ENCODE measurements around the gene KRTAP10-1. TPM values are rescaled to one million over a fixed set of nuclear protein-coding genes. Genes with fewer than 3 reads are reported as not detected.
"Not testable (repeated sequence)": the region's sequence is repeated elsewhere in the genome, so short reads cannot be mapped to it uniquely, and the experiment has no call there.

Gene KRTAP10-1
- total and polyA plus RNA-seq, 2 donors from 2014 or later = not detected

DNA sequence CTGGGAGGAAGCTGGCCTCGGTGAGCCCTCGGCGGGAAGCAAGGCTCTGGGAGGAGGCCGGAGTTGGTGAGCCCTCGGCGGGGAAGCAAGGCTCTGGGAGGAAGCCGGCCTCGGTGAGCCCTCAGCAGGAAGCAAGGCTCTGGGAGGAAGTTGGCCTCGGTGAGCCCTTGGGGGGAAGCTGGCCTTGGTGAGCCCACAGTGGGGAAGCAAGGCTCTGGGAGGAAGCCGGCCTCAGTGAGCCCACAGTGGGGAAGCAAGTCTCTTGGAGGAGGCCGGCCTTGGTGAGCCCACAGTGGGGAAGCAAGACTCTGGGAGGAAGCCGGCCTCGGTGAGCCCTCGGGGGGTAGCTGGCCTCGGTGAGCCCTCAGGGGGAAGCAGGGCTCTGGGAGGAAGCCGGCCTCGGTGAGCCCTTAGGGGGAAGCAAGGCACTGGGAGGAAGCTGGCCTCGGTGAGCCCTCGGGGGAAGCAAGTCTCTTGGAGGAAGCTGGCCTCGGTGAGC, 36.0 kb downstream of the KRTAP10-1 start:
- Histone ChIP-seq H3K27me3 (ENCODE audit: control insufficient read depth, insufficient read depth, low read length) (no peaks in the 10 kb centered on the region), H3K4me1 (ENCODE audit: control insufficient read depth in 2 of 3, insufficient read depth in 2 of 3, low read depth in 1 of 3, low read length in 3 of 3) (no peaks in the 10 kb centered on the region), H3K9me3 (ENCODE audit: control insufficient read depth in 2 of 3, insufficient read depth in 1 of 3, low read length in 3 of 3) (no peaks in the 10 kb centered on the region), H3K9ac (ENCODE audit: low read length in 3 of 3) (no peak overlapping the region), H3K36me3 (ENCODE audit: control insufficient read depth in 2 of 3, insufficient read depth in 3 of 3, low read length in 3 of 3) (no peaks in the 10 kb centered on the region), H3K4me3 (ENCODE audit: low read length in 3 of 3) (no peak overlapping the region), H3K27ac (ENCODE audit: low read depth in 2 of 2, low read length in 2 of 2) (no peak overlapping the region)
- TF ChIP-seq, protein P1, sequence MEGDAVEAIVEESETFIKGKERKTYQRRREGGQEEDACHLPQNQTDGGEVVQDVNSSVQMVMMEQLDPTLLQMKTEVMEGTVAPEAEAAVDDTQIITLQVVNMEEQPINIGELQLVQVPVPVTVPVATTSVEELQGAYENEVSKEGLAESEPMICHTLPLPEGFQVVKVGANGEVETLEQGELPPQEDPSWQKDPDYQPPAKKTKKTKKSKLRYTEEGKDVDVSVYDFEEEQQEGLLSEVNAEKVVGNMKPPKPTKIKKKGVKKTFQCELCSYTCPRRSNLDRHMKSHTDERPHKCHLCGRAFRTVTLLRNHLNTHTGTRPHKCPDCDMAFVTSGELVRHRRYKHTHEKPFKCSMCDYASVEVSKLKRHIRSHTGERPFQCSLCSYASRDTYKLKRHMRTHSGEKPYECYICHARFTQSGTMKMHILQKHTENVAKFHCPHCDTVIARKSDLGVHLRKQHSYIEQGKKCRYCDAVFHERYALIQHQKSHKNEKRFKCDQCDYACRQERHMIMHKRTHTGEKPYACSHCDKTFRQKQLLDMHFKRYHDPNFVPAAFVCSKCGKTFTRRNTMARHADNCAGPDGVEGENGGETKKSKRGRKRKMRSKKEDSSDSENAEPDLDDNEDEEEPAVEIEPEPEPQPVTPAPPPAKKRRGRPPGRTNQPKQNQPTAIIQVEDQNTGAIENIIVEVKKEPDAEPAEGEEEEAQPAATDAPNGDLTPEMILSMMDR (IDR thresholded peaks at IDR 0.05; ENCODE audit: borderline replicate concordance, extremely low read depth, insufficient read depth) = no peak
- peak in 1 of 5 donors; percentile 67 for DNase-seq
- no peak for FAIRE-seq
- intact Hi-C loops (cut with DNase I) = no loop called here

- H3K36me3 ChIP-seq (ENCODE audit: control insufficient read depth in 2 of 3, insufficient read depth in 3 of 3, low read length in 3 of 3); H3K4me1 ChIP-seq (ENCODE audit: control insufficient read depth in 2 of 3, insufficient read depth in 2 of 3, low read depth in 1 of 3, low read length in 3 of 3); FAIRE-seq; H3K27me3 ChIP-seq (ENCODE audit: control insufficient read depth, insufficient read depth, low read length); H3K9ac ChIP-seq (ENCODE audit: low read length in 3 of 3); H3K27ac ChIP-seq (ENCODE audit: low read depth in 2 of 2, low read length in 2 of 2); intact Hi-C loops (cut with DNase I); H3K4me3 ChIP-seq (ENCODE audit: low read length in 3 of 3); H3K9me3 ChIP-seq (ENCODE audit: control insufficient read depth in 2 of 3, insufficient read depth in 1 of 3, low read length in 3 of 3): not testable (repeated sequence)
- peak in 1 of 5 donors; percentile 51 for DNase-seq
Measured at GRCh38 chr21:44503006-44503889, 36.7 kb downstream of the KRTAP10-1 start.

- Histone ChIP-seq H3K4me1 (ENCODE audit: control insufficient read depth in 2 of 3, insufficient read depth in 2 of 3, low read depth in 1 of 3, low read length in 3 of 3) (no peaks in the 10 kb centered on the region), H3K27ac (ENCODE audit: low read depth in 2 of 2, low read length in 2 of 2) (no peak overlapping the region), H3K4me3 (ENCODE audit: low read length in 3 of 3) (no peak overlapping the region), H3K9ac (ENCODE audit: low read length in 3 of 3) (no peak overlapping the region), H3K27me3 (ENCODE audit: control insufficient read depth, insufficient read depth, low read length) (no peaks in the 10 kb centered on the region), H3K36me3 (ENCODE audit: control insufficient read depth in 2 of 3, insufficient read depth in 3 of 3, low read length in 3 of 3) (no peaks in the 10 kb centered on the region), H3K9me3 (ENCODE audit: control insufficient read depth in 2 of 3, insufficient read depth in 1 of 3, low read length in 3 of 3) (no peaks in the 10 kb centered on the region)
- TF ChIP-seq, protein P1 (IDR thresholded peaks at IDR 0.05; ENCODE audit: borderline replicate concordance, extremely low read depth, insufficient read depth) = no peak
- peak in 1 of 5 donors; percentile 51 for DNase-seq
- FAIRE-seq = no peak
- intact Hi-C loops (cut with DNase I) = no loop called here
Measured at GRCh38 chr21:44502171-44502958, 37.6 kb downstream of the KRTAP10-1 start.

DNA sequence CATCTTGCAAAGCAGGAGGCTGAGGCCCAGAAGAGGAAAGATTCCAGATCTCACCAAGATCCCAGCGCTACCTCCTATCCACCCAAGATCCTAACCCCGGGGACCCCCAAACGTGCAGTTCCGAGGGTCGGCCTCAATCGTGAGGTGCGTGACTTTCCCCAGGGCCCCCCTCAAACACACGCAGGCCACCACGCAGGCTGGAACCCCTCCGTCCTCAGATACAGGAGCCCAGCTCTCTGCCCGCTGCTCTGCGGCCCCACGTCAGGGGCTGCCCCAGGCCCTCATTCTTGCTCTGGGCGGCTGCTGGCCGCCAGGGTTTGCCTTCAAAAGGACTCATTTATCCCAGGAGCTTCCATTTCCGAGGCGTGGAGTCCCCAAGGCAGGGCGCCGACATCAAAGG, 39.9 kb downstream of the KRTAP10-1 start:
- no peaks in the 10 kb centered on the region for H3K4me1 ChIP-seq (ENCODE audit: control insufficient read depth in 2 of 3, insufficient read depth in 2 of 3, low read depth in 1 of 3, low read length in 3 of 3)
- DNase-seq (peak in 1 of 5 donors; percentile 48), FAIRE-seq (no peak)
- TF ChIP-seq, protein P1 (IDR thresholded peaks at IDR 0.05; ENCODE audit: borderline replicate concordance, extremely low read depth, insufficient read depth) = no peak
- no peak overlapping the region for H3K27ac ChIP-seq (ENCODE audit: low read depth in 2 of 2, low read length in 2 of 2)
- H3K9ac ChIP-seq (ENCODE audit: low read length in 3 of 3) = no peak overlapping the region
- H3K36me3 ChIP-seq (ENCODE audit: control insufficient read depth in 2 of 3, insufficient read depth in 3 of 3, low read length in 3 of 3) = no peaks in the 10 kb centered on the region
- H3K27me3 ChIP-seq (ENCODE audit: control insufficient read depth, insufficient read depth, low read length) = no peaks in the 10 kb centered on the region
- H3K4me3 ChIP-seq (ENCODE audit: low read length in 3 of 3) = no peak overlapping the region
- no peaks in the 10 kb centered on the region for H3K9me3 ChIP-seq (ENCODE audit: control insufficient read depth in 2 of 3, insufficient read depth in 1 of 3, low read length in 3 of 3)
- intact Hi-C loops (cut with DNase I) = no loop called here

All from kidney (tissue), 14 donors.